ENCODE measurements around the gene IGF1.

Gene IGF1

DNA sequence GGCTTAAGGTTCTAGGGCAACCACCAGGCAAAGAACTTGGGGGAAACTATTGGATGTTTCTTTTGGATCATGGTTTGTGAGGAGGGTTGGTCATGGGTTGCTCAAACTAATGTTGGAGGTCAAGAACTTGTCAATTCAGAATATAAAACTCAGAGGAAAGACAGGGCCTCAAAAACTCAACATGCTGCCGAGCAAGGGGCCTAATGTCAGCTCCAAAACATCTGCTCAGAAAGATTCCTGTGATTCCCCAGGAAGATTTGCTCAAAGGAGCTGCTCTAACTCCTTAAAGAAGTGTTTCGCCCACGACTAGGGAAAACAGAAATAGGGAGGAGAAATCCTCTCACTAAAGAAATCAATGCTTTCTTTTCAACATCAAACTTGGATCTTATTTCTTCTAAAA is 3.7 kb upstream of the IGF1 start:
- DNase-seq (ENCODE audit: low spot score) = no peak
- TF ChIP-seq, protein P1, sequence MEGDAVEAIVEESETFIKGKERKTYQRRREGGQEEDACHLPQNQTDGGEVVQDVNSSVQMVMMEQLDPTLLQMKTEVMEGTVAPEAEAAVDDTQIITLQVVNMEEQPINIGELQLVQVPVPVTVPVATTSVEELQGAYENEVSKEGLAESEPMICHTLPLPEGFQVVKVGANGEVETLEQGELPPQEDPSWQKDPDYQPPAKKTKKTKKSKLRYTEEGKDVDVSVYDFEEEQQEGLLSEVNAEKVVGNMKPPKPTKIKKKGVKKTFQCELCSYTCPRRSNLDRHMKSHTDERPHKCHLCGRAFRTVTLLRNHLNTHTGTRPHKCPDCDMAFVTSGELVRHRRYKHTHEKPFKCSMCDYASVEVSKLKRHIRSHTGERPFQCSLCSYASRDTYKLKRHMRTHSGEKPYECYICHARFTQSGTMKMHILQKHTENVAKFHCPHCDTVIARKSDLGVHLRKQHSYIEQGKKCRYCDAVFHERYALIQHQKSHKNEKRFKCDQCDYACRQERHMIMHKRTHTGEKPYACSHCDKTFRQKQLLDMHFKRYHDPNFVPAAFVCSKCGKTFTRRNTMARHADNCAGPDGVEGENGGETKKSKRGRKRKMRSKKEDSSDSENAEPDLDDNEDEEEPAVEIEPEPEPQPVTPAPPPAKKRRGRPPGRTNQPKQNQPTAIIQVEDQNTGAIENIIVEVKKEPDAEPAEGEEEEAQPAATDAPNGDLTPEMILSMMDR (IDR thresholded peaks at IDR 0.05; ENCODE audit: extremely low read depth, missing control alignments) = no peak

DNA sequence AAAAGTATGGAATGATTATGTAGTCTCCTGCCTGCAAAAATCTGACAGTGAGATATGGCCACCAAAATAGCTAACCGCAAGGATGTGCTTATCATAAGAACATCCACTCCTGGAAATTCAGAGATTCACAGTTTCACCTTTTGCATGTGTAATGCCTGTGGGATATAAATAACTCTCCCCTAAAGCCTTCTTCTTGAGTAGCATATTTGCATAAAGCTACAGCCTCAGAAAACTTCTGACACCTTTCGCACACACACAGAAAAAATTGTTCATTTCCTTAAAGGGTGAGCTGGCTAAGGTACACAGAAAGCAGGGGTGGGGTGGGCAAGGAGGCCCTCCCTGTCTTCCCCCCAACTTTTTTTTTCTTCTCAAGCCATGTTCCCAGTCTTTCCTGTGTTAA is 3.1 kb upstream of the IGF1 start:
- DNase-seq (ENCODE audit: low spot score) = peak; percentile 55
- TF ChIP-seq, protein P1 (IDR thresholded peaks at IDR 0.05; ENCODE audit: extremely low read depth, missing control alignments) = no peak

DNA sequence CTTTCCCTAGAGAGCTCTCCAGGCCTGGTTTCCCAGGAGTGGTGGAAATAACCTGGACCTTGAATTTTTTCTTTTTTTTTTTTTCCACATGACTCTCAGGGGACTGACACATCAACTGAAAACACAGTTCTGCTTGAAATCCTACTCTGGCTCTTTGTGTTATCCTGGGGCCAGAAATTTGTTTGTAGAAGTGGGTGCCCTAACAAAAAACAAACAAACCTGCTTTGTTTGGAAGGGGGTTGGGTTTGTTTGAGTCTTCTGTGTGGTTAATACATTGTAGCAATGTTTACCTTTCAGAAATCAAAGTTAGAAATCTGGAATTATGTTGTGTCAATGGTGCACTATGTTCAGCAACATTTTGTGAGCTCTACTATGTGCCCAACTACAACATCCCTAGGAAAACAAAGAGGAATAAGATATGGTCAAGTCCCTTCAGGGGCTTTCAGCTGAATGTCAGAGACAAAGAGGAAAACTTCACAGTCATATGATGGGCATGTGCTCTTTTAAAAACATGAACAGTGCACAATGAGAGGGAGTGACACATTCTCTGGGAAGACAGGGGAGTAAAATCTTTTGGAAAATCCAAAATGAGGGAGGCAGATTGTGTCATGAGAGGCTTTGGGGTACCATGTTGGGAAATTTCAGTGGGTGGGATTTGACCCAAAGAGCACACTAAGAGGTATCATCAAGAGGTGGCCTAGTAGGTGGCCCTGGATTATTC is 1.5 kb upstream of the IGF1 start:
- TF ChIP-seq, protein P1 (IDR thresholded peaks at IDR 0.05; ENCODE audit: extremely low read depth, missing control alignments) = no peak
- no peak for DNase-seq (ENCODE audit: low spot score)

DNA sequence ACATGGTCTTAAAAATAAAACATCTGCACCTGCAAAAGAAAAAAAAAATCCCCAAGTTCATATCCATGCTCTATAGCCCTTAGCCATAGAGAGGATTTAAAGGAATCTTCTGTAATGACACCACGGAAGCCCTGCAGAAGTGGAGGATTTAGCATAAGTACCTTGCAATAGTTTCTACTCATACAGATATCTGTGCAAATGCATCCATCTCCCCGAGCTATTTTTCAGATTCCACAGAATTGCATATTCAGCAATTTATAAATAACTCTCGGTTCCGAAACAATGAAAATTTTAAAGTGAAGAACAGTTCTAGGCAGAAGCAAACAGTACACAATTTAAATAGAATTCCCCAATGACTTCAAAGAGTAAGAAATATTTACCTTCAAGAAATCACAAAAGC is 424 bp downstream of the IGF1 start:
- TF ChIP-seq, protein P1 (IDR thresholded peaks at IDR 0.05; ENCODE audit: extremely low read depth, missing control alignments) = no peak
- no peak for DNase-seq (ENCODE audit: low spot score)

DNA sequence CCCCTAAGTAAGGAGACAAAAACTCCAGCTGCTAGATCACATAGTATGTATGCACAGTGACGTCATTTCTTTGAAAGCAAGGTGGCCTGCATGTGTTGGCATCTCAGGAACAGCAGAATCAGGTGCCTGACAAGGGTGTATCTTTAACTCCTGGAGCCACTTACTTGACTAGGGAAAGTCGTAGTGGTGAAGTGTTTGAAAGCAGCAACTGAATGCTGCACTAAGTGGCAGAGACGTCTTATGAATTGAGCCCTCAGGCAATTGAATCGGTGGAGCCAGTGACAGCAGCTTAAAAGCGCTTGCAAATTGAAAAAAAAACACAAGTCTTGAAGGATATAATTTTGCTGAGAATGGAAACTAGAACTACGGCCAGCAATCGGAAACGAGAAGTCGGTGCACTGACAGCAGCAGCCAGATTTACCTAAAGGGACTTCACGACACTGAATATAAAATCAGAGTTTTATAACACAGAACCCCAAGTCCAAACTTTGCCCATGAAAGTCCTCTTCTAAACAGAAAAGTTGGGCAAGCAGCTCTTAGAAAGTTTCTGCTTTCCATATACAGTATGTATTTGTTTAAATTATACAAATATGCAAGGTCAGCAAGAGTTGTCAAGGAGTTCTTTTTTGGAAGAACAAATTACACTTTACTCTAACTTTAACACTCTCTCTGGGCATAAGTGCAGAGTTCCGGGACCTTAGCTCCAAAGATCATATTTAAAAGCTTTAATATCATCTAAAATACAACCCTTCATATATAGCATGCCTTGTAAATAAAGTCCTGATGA is 1.1 kb downstream of the IGF1 start:
- TF ChIP-seq, protein P1 (IDR thresholded peaks at IDR 0.05; ENCODE audit: extremely low read depth, missing control alignments) = no peak
- DNase-seq (ENCODE audit: low spot score) = peak; percentile 22

DNA sequence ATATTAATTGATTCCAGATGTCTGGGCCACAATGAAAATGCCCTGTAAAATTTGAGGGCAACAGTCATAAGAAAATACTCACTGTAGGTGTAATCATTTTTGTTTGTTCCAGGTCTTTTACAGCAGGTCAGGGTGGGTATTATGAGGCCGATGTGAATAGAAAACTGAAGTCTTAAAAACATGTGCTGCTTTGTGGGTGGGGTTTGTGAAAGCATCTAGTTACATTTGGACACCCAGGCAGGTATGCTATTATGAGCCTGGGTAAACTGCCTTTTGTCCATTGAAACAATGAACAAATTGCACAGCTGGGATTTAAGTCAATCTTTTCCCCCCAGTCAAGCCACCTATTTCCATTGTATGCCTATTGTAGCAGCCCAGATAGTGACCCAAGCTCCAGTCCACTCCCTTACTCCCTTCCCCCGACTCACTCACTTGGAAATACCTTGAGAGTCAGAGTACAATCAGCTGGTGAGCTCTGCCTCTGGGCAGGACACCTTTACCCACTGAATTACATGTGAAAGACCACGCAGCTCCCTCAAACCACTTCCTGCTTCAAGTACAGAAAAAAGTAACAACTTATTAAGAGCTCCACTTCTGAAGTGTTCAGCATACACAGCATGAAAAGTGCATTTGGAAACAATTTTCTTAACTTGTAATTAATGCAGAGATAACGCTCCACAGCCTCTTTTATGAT is 1.8 kb downstream of the IGF1 start:
- TF ChIP-seq, protein P1 (IDR thresholded peaks at IDR 0.05; ENCODE audit: extremely low read depth, missing control alignments) = no peak
- peak; percentile 30 for DNase-seq (ENCODE audit: low spot score)

DNA sequence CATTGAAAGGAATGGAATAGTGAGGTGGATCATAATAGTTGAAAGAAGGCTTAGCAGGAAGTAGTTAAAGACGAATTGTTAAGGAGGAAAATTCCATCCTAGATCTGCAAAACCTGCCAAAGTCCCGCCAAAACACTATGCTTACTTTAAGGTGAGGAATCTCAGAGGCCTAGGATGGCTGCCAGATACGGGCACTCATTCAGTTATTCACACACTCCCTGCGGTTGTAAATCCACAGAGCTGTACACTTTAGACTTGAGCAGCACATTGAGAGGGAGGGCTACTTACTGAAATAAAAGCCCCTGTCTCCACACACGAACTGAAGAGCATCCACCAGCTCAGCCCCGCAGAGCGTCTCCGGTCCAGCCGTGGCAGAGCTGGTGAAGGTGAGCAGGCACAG is 5.0 kb downstream of the IGF1 start:
- TF ChIP-seq, protein P1 (IDR thresholded peaks at IDR 0.05; ENCODE audit: extremely low read depth, missing control alignments) = no peak
- DNase-seq (ENCODE audit: low spot score) = no peak

Data from GM20000 (cell line).